Tibial artery (tissue), 4 donors: ENCODE data around the gene WNT3.

ENCODE experiments used
- DNase-seq, 2 donors: peaks; one replicate each; pipeline ENCODE4 v3.0.0-alpha.2; 2019
- H3K27ac ChIP-seq, 2 donors: fragments of 200-600 bp; sonication (generic) in 1 of 2; 1 replicate in 1 of 2; 2 replicates in 1 of 2; pipeline ENCODE4 v1.5.1; 2018 to 2019; ENCODE audit warnings: mild to moderate bottlenecking in 1 of 2
- H3K27me3 ChIP-seq, 2 donors: fragments of 200-600 bp; sonication (generic) in 1 of 2; one replicate each; pipeline versions ENCODE4 v1.5.1 to v1.6.0; 2016 to 2019
- H3K36me3 ChIP-seq, 3 donors: fragments of 200-600 bp; sonication (generic) in 2 of 3; one replicate each; pipeline ENCODE4 v1.5.1; 2016 to 2019; ENCODE audit warnings: mild to moderate bottlenecking in 2 of 3
- H3K4me1 ChIP-seq, 4 donors: fragments of 200-600 bp; sonication (generic) in 2 of 4; 1 replicate in 3 of 4; 2 replicates in 1 of 4; pipeline ENCODE4 v1.5.1; 2016 to 2019
- H3K4me3 ChIP-seq, 2 donors: fragments of 200-600 bp; sonication (generic) in 1 of 2; 1 replicate in 1 of 2; 2 replicates in 1 of 2; pipeline ENCODE4 v1.5.1; 2018 to 2019; ENCODE audit warnings: mild to moderate bottlenecking in 2 of 2
- H3K9me3 ChIP-seq, 3 donors: fragments of 200-600 bp; sonication (generic) in 1 of 3; one replicate each; pipeline ENCODE4 v1.5.1; 2016 to 2019
- intact Hi-C: fragments of 100-400 bp; cut with DNase I; formaldehyde crosslinking; loops from one replicate; pipeline ENCODE4 v1.15.0; 2023; ENCODE audit warnings: low total_unique reads
- TF ChIP-seq, protein P1 (sequence below), 2 experiments: fragments of 200-600 bp in 1 of 2; fragments of 450-650 bp in 1 of 2; IDR thresholded peaks; one replicate each; pipeline ENCODE4 v1.5.1; 2017 to 2019; ENCODE audit warnings: antibody characterized with exemption in 2 of 2, mild to moderate bottlenecking in 1 of 2, moderate library complexity in 1 of 2

Gene WNT3, protein sequence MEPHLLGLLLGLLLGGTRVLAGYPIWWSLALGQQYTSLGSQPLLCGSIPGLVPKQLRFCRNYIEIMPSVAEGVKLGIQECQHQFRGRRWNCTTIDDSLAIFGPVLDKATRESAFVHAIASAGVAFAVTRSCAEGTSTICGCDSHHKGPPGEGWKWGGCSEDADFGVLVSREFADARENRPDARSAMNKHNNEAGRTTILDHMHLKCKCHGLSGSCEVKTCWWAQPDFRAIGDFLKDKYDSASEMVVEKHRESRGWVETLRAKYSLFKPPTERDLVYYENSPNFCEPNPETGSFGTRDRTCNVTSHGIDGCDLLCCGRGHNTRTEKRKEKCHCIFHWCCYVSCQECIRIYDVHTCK

DNA sequence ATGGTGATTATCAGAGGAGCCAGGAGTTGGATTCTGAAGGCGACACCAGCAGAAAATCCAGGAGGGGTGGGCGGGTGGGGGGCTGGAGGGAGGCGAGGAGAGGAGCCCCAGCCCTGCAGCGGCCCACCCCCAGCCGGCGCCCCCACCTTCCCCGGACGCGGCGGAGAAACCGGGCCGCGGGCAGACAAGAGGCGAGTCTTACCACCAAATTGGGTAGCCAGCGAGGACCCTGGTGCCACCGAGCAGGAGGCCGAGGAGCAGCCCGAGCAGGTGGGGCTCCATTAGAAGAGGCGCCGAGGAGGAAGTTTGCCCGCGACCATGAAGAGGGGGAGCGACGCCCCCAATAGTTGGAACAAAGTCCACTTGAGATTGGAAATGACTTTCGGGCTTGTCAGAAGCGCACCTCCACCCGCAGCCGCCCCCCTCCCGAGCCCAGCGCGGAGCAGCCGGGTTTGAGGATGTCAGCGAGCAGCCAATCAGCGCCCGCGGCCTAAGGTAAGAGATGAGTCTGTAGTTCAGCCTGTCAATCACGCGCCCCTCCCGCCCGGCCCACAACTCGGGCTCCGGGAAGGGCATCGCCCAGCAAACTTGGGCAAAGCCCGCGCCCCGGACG is at the start of gene WNT3:
TSS of gene WNT3 (minus strand) at position 377 of the 613 bp plus-strand sequence. CDS start at position 282, 95 bp downstream.
- intact Hi-C loops, result loop anchor here (5.0 kb wide), 1 partner anchor 61 kb away; no protein-coding TSS in a partner anchor
- TF ChIP-seq, protein P1, sequence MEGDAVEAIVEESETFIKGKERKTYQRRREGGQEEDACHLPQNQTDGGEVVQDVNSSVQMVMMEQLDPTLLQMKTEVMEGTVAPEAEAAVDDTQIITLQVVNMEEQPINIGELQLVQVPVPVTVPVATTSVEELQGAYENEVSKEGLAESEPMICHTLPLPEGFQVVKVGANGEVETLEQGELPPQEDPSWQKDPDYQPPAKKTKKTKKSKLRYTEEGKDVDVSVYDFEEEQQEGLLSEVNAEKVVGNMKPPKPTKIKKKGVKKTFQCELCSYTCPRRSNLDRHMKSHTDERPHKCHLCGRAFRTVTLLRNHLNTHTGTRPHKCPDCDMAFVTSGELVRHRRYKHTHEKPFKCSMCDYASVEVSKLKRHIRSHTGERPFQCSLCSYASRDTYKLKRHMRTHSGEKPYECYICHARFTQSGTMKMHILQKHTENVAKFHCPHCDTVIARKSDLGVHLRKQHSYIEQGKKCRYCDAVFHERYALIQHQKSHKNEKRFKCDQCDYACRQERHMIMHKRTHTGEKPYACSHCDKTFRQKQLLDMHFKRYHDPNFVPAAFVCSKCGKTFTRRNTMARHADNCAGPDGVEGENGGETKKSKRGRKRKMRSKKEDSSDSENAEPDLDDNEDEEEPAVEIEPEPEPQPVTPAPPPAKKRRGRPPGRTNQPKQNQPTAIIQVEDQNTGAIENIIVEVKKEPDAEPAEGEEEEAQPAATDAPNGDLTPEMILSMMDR (IDR thresholded peaks at IDR 0.05), result no peak
- no peak for DNase-seq
- no peaks in the 10 kb centered on the region for H3K9me3 ChIP-seq
- H3K4me3 ChIP-seq, result peak within 1 kb of the TSS; percentile 28
- peaks cover 4 to 96% of the 10 kb centered on the region in 2 donors for H3K27me3 ChIP-seq
- no peak within 1 kb of the TSS for H3K27ac ChIP-seq
- peaks cover 0 to 24% (median 19%) of the 10 kb centered on the region in 4 donors for H3K4me1 ChIP-seq
- H3K36me3 ChIP-seq, result no peaks in the 10 kb centered on the region

DNA sequence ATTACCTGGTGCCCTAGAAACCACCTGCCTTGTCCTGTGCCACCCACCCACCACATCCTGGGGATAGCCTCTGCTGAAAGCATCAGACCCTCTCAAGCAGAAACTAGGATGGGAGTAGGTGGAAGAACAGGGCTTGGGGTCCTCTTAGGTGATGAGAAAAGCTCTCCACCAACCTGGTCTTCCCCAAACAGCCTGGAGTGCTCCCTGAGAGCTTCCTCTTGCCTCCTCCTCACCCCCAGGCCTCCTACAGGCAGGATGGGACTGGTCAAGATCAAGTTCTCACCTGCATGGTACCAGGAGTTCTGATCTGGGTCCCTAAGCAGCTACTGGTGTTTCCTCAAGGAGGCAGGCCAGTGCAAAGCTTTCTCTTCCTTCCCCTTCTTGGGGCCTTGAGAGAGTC is 48.3 kb upstream of the WNT3 start:
- H3K27ac ChIP-seq, result no peak overlapping the region
- no peak for DNase-seq
- no peaks in the 10 kb centered on the region for H3K9me3 ChIP-seq
- H3K4me3 ChIP-seq, result no peak overlapping the region
- peaks cover 0 to 40% of the 10 kb centered on the region in 2 donors for H3K27me3 ChIP-seq
- H3K4me1 ChIP-seq, result no peaks in the 10 kb centered on the region
- intact Hi-C loops, result no loop called here
- H3K36me3 ChIP-seq, result no peaks in the 10 kb centered on the region
- TF ChIP-seq, protein P1 (IDR thresholded peaks at IDR 0.05), result no peak

DNA sequence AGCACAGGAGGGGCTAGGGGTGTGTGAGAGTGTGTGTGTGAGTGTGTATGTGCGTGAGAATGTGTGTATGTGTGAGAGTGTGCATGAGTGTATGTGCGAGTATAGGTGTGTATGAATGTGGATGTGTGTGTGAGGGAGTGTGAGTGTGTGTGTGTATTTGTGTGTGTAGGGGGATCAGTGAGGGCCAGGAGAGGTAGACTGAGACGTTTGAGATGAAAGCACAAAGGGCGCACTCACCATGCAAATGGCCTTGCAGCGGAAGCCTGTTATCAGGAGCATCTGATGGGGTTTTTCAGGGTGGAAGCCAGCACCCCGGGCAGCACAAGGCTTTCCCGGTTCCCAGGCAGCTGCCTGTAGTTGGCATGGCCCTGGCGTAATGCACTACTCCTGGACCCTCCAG is 47.8 kb upstream of the WNT3 start:
- Histone ChIP-seq H3K27me3 (peaks cover 0 to 41% of the 10 kb centered on the region in 2 donors), H3K27ac (no peak overlapping the region), H3K4me3 (no peak overlapping the region), H3K9me3 (no peaks in the 10 kb centered on the region), H3K36me3 (no peaks in the 10 kb centered on the region), H3K4me1 (no peaks in the 10 kb centered on the region)
- intact Hi-C loops, result no loop called here
- DNase-seq, result no peak
- TF ChIP-seq, protein P1 (IDR thresholded peaks at IDR 0.05), result no peak

DNA sequence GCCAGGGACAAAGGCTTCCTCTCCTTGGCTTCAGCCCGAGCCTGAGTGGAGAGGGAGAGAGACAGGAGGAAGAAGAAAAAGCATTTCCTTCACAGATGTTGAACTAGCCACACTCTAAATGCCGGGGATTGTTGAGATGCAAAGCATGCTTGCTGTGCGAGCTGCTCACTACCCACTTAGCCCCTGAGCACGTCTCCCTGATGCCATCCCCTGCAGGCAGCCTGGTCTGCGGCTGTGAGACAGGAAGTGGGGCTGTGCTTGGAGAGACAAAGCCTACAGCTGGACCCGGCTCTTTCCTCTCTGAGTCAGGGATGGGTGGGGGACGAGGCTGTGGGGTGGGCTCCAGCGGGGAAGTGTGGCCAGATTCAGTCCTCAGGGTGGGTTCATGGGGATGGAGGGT is 46.6 kb upstream of the WNT3 start:
- Histone ChIP-seq H3K9me3 (no peaks in the 10 kb centered on the region), H3K4me1 (no peaks in the 10 kb centered on the region), H3K4me3 (no peak overlapping the region), H3K27ac (no peak overlapping the region), H3K27me3 (peaks cover 0 to 49% of the 10 kb centered on the region in 2 donors), H3K36me3 (no peaks in the 10 kb centered on the region)
- intact Hi-C loops, result no loop called here
- DNase-seq, result no peak
- TF ChIP-seq, protein P1 (IDR thresholded peaks at IDR 0.05), result no peak

DNA sequence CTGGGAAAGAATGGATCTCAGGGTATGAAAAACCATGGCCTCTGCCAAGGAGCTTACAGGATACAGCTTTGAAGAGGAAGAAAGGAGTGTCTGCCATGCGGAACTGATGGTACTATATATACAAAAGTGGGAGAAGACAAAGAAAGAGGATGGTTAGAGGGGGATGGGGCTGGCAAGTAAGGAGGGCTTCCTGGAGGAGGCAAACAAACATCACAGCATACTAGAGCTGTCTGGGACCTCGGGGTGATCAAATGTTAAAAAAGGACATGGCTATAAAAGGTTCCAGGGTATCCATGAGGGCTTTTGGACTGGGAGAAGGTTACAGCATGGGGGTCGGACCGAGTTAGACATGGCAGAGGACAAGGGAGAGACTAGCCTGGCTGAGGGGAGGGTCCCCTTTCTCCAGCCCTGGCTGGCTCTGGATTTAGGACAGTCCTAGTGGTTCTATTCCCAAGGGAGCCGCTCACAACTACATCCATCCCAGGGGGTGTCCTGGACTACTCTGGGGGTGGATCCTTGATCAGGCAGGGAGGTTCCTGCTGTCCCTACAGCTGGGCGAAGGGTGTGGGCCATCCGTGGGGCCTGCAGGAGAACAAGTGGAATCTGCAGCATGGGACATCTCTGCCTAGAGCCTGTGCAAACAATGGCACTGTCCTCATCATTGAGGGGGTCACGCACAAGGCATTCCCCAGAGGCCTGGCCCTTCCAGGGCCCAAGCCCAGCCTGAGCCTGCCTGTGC is 45.1 kb upstream of the WNT3 start:
- no peak overlapping the region for H3K4me3 ChIP-seq
- no peak overlapping the region for H3K27ac ChIP-seq
- no peaks in the 10 kb centered on the region for H3K9me3 ChIP-seq
- TF ChIP-seq, protein P1 (IDR thresholded peaks at IDR 0.05), result no peak
- no peaks in the 10 kb centered on the region for H3K36me3 ChIP-seq
- H3K4me1 ChIP-seq, result no peaks in the 10 kb centered on the region
- H3K27me3 ChIP-seq, result peaks cover 0 to 51% of the 10 kb centered on the region in 2 donors
- DNase-seq, result no peak
- intact Hi-C loops, result no loop called here
